HS-27A (cell line): ENCODE measurements around the gene RPUSD1.
A peak's percentile ranks its signal among the peaks of the same experiment; 100 is the strongest.
"Not testable (repeated sequence)": the region's sequence is repeated elsewhere in the genome, so short reads cannot be mapped to it uniquely, and the experiment has no call there.

ENCODE experiments used
- DNase-seq: peaks from one replicate; pipeline ENCODE4 v3.0.0-alpha.2; 2012; ENCODE audit warnings: low read depth, missing footprints

The RPUSD1 gene

GRCh38 chr16:747978-748746 lies 40.0 kb downstream of the RPUSD1 start:
- no peak for DNase-seq

- DNase-seq = no peak
Measured at GRCh38 chr16:746637-747036, 41.5 kb downstream of the RPUSD1 start.

- no peak for DNase-seq
Measured at GRCh38 chr16:745739-746138, 42.4 kb downstream of the RPUSD1 start.

GRCh38 chr16:743794-744500 lies 44.2 kb downstream of the RPUSD1 start:
- no peak for DNase-seq

GRCh38 chr16:742894-743293 lies 45.3 kb downstream of the RPUSD1 start:
- DNase-seq = not testable (repeated sequence)

GRCh38 chr16:741986-742629 lies 46.1 kb downstream of the RPUSD1 start:
- no peak for DNase-seq

GRCh38 chr16:740764-741505 lies 47.2 kb downstream of the RPUSD1 start, which contains the start of gene CIAO3:
CIAO3 (minus strand) TSS chr16:740997; CDS start chr16:740985, 12 bp downstream.
- peak; percentile 58 for DNase-seq

GRCh38 chr16:740459-740763 lies 47.8 kb downstream of the RPUSD1 start:
- no peak for DNase-seq

- DNase-seq = no peak
Measured at GRCh38 chr16:739560-740458, 48.4 kb downstream of the RPUSD1 start.

- DNase-seq = no peak
Measured at GRCh38 chr16:736936-737481, 51.2 kb downstream of the RPUSD1 start.

- DNase-seq = no peak
Measured at GRCh38 chr16:735982-736453, 52.2 kb downstream of the RPUSD1 start.

GRCh38 chr16:734981-735881 lies 53.0 kb downstream of the RPUSD1 start:
- DNase-seq = no peak
